IMR-90 (cell line): ENCODE results near the gene TTC29. TPM values are rescaled to one million over a fixed set of nuclear protein-coding genes. Genes with fewer than 3 reads are reported as not detected.

Source experiments
- ATAC-seq: fragments of 200-7000 bp; cut with Tn5 transposase; 2 replicates; pipeline ENCODE4 v1.9.1; 2020; ENCODE audit warnings: low read depth, mild to moderate bottlenecking, moderate library complexity
- BruUV-seq: library from RNA; stranded (reverse); fragments of 400-500 nt; replicated peaks from 2 replicates; lab custom pipeline; 2021; lab: Mats Ljungman, UMichigan
- CTCF ChIA-PET: fragments of 300-600 bp; formaldehyde crosslinking; extraction: SDS; loops from one replicate; lab custom pipeline; 2021; ENCODE audit warnings: antibody characterized with exemption; lab: Yijun Ruan, JAX
- POLR2A ChIA-PET: fragments of 300-600 bp; sonication (Branson Sonifier 250); formaldehyde crosslinking; loops from one replicate; lab custom pipeline; 2022; ENCODE audit warnings: antibody characterized with exemption; ENCODE audit not compliant: unreplicated experiment; lab: Charles Lee
- DNase-seq: peaks from one replicate; pipeline ENCODE4 v3.0.0; 2013
- H2AFZ ChIP-seq: replicated peaks from 2 replicates; pipeline ENCODE3; 2013; ENCODE audit warnings: low read length, mild to moderate bottlenecking; ENCODE audit not compliant: poor library complexity
- H2AK5ac ChIP-seq: 2 replicates; pipeline ENCODE4 v1.6.1; 2013; ENCODE audit warnings: low read depth, low read length, inconsistent platforms
- H2AK9ac ChIP-seq: replicated peaks from 2 replicates; pipeline ENCODE3; 2013; ENCODE audit warnings: mild to moderate bottlenecking, low read depth, low read length, moderate library complexity; ENCODE audit not compliant: poor library complexity
- H2BK120ac ChIP-seq: 2 replicates; pipeline ENCODE4 v1.6.1; 2013; ENCODE audit warnings: low read depth, low read length, inconsistent platforms
- H2BK15ac ChIP-seq: 3 replicates; pipeline ENCODE4 v1.6.1; 2013; ENCODE audit warnings: low read depth, low read length, inconsistent platforms
- H2BK20ac ChIP-seq: 2 replicates; pipeline ENCODE4 v1.6.1; 2013; ENCODE audit warnings: low read depth, mild to moderate bottlenecking, inconsistent platforms, low read length, moderate library complexity
- H2BK5ac ChIP-seq: 2 replicates; pipeline ENCODE4 v1.6.1; 2013; ENCODE audit warnings: mild to moderate bottlenecking, low read depth, low read length, inconsistent platforms; ENCODE audit not compliant: poor library complexity, severe bottlenecking
- H3K14ac ChIP-seq: replicated peaks from 2 replicates; pipeline ENCODE4 v1.6.1; 2013; ENCODE audit warnings: low read depth, low read length, inconsistent platforms
- H3K18ac ChIP-seq: 2 replicates; pipeline ENCODE4 v1.6.1; 2013; ENCODE audit warnings: low read depth, low read length, control low read depth
- H3K23ac ChIP-seq: 2 replicates; pipeline ENCODE4 v1.6.1; 2013; ENCODE audit warnings: low read depth, low read length, inconsistent platforms
- H3K27ac ChIP-seq: 2 replicates; pipeline ENCODE4 v1.5.1; 2013; ENCODE audit warnings: mild to moderate bottlenecking, control low read depth, low read length; ENCODE audit not compliant: insufficient read depth
- H3K27me3 ChIP-seq: 2 replicates; pipeline ENCODE4 v1.6.1; 2013; ENCODE audit warnings: low read length; ENCODE audit not compliant: control insufficient read depth, insufficient read depth
- H3K36me3 ChIP-seq: 2 replicates; pipeline ENCODE4 v1.6.1; 2013; ENCODE audit warnings: low read length, mixed read lengths; ENCODE audit not compliant: control insufficient read depth, insufficient read depth
- H3K4ac ChIP-seq: 2 replicates; pipeline ENCODE4 v1.6.1; 2013; ENCODE audit warnings: low read depth, low read length, inconsistent platforms
- H3K4me1 ChIP-seq: 2 replicates; pipeline ENCODE4 v1.6.1; 2013; ENCODE audit warnings: low read length, mixed read lengths; ENCODE audit not compliant: control insufficient read depth, insufficient read depth
- H3K4me2 ChIP-seq: 2 replicates; pipeline ENCODE4 v1.6.1; 2013; ENCODE audit warnings: low read depth, mild to moderate bottlenecking, control low read depth, low read length, moderate library complexity
- H3K4me3 ChIP-seq: 2 replicates; pipeline ENCODE4 v1.5.1; 2013; ENCODE audit warnings: low read depth, mild to moderate bottlenecking, control low read depth, low read length, moderate library complexity; ENCODE audit not compliant: insufficient read depth
- H3K56ac ChIP-seq: 2 replicates; pipeline ENCODE4 v1.6.1; 2013; ENCODE audit warnings: low read length, inconsistent platforms; ENCODE audit not compliant: insufficient read depth; ENCODE audit errors: extremely low read depth
- H3K79me1 ChIP-seq, 2 experiments: 2 replicates each; pipeline ENCODE4 v1.6.1; 2013; ENCODE audit warnings: low read length in 2 of 2, inconsistent platforms in 1 of 2, low read depth in 1 of 2
- H3K9ac ChIP-seq: 2 replicates; pipeline ENCODE4 v1.6.1; 2013; ENCODE audit warnings: low read depth, low read length, control low read depth
- H3K9me1 ChIP-seq: 2 replicates; pipeline ENCODE4 v1.6.1; 2013; ENCODE audit warnings: low read length, inconsistent platforms; ENCODE audit not compliant: insufficient read depth
- H3K9me3 ChIP-seq: 2 replicates; pipeline ENCODE4 v1.6.1; 2013; ENCODE audit warnings: low read length; ENCODE audit not compliant: control insufficient read depth, insufficient read depth
- H4K20me1 ChIP-seq: 2 replicates; pipeline ENCODE4 v1.6.1; 2013; ENCODE audit warnings: low read length, inconsistent platforms; ENCODE audit not compliant: insufficient read depth
- H4K5ac ChIP-seq: 2 replicates; pipeline ENCODE4 v1.6.1; 2013; ENCODE audit warnings: mild to moderate bottlenecking, low read depth, low read length, control low read depth
- H4K8ac ChIP-seq, 2 experiments: 2 replicates each; pipeline ENCODE4 v1.6.1; 2013; ENCODE audit warnings: low read depth in 2 of 2, low read length in 2 of 2, control low read depth in 1 of 2, inconsistent platforms in 1 of 2
- H4K91ac ChIP-seq: 2 replicates; pipeline ENCODE4 v1.6.1; 2013; ENCODE audit warnings: low read depth, low read length, inconsistent platforms; ENCODE audit not compliant: insufficient read depth
- BHLHE40 ChIP-seq: fragments of 150-350 bp; IDR thresholded peaks from 2 replicates; pipeline ENCODE4 v1.6.1; 2016; ENCODE audit warnings: mild to moderate bottlenecking, low read depth, low read length
- CEBPB ChIP-seq: IDR thresholded peaks from 2 replicates; pipeline ENCODE4 v1.6.1; 2012; ENCODE audit warnings: low read depth, low read length, improper control_type of control experiment
- CHD1 ChIP-seq: IDR thresholded peaks from 2 replicates; pipeline ENCODE4 v1.6.1; 2012; ENCODE audit warnings: low read depth, low read length, improper control_type of control experiment
- CTCF ChIP-seq: conservative IDR thresholded peaks from 2 replicates; pipeline ENCODE4 v1.5.1; 2012; ENCODE audit warnings: mild to moderate bottlenecking, low read depth, low read length, improper control_type of control experiment
- FOS ChIP-seq: fragments of 150-350 bp; IDR thresholded peaks from 2 replicates; pipeline ENCODE4 v1.6.1; 2016; ENCODE audit warnings: low read depth, low read length
- MAFK ChIP-seq: IDR thresholded peaks from 2 replicates; pipeline ENCODE4 v1.6.1; 2012; ENCODE audit warnings: low read depth, low read length, improper control_type of control experiment
- MAZ ChIP-seq: IDR thresholded peaks from 2 replicates; pipeline ENCODE4 v1.6.1; 2012; ENCODE audit warnings: low read depth, mild to moderate bottlenecking, low read length, improper control_type of control experiment, moderate library complexity, borderline replicate concordance
- MXI1 ChIP-seq: IDR thresholded peaks from 2 replicates; pipeline ENCODE4 v1.6.1; 2012; ENCODE audit warnings: low read depth, mild to moderate bottlenecking, low read length, moderate library complexity, borderline replicate concordance
- NFE2L2 ChIP-seq: fragments of 150-350 bp; IDR thresholded peaks from 2 replicates; pipeline ENCODE4 v1.6.1; 2016; ENCODE audit warnings: low read depth, mild to moderate bottlenecking, low read length
- POLR2A ChIP-seq: IDR thresholded peaks from 2 replicates; pipeline ENCODE4 v1.6.1; 2012; ENCODE audit warnings: mild to moderate bottlenecking, low read depth, low read length
- RAD21 ChIP-seq: IDR thresholded peaks from 2 replicates; pipeline ENCODE4 v1.6.1; 2012; ENCODE audit warnings: low read length, improper control_type of control experiment
- RCOR1 ChIP-seq: IDR thresholded peaks from 2 replicates; pipeline ENCODE4 v1.6.1; 2012; ENCODE audit warnings: mild to moderate bottlenecking, low read length, improper control_type of control experiment; ENCODE audit not compliant: insufficient replicate concordance
- RFX5 ChIP-seq: IDR thresholded peaks from 2 replicates; pipeline ENCODE4 v1.8.0; 2012; ENCODE audit warnings: low read depth, mild to moderate bottlenecking, low read length, moderate library complexity
- SMC3 ChIP-seq: fragments of 150-350 bp; IDR thresholded peaks from 2 replicates; pipeline ENCODE4 v1.6.1; 2016; ENCODE audit warnings: low read depth, mild to moderate bottlenecking, antibody characterized with exemption, low read length, moderate library complexity
- USF2 ChIP-seq: fragments of 150-350 bp; IDR thresholded peaks from 2 replicates; pipeline ENCODE4 v1.6.1; 2017; ENCODE audit warnings: mild to moderate bottlenecking, antibody characterized with exemption, low read length, low read depth
- dilution Hi-C: fragments of 300-500 bp; cut with HindIII; formaldehyde crosslinking; loops from one replicate; pipeline ENCODE4 v1.14.3; 2018; ENCODE audit warnings: low sequenced_read_pairs; ENCODE audit not compliant: unreplicated experiment
- in situ Hi-C: fragments of 300-500 bp; cut with MboI; formaldehyde crosslinking; loops from 3 replicates; pipeline ENCODE4 v1.14.3; 2019; ENCODE audit warnings: low sequenced_read_pairs, inconsistent platforms, mixed read lengths
- intact Hi-C: fragments of 100-400 bp; cut with micrococcal nuclease; formaldehyde crosslinking; loops from 2 replicates; pipeline ENCODE4 v1.10.0; 2022
- polyA plus RNA-seq, 3 experiments: library from polyadenylated mRNA; depleted of rRNA; stranded (reverse); fragments of >200 nt; gene quantifications; 2 replicates each; pipeline ENCODE4 v1.2.3, GENCODE V29; 2012; ENCODE audit warnings: low replicate concordance in 1 of 3
- total RNA-seq: library from RNA; depleted of rRNA; stranded (reverse); fragments of >200 nt; gene quantifications from 2 replicates; pipeline ENCODE4 v1.2.3, GENCODE V29; 2012
- TF ChIP-seq, protein P1 (sequence below): fragments of 150-350 bp; IDR thresholded peaks from 2 replicates; pipeline ENCODE4 v1.6.1; 2016; ENCODE audit warnings: low read depth, mild to moderate bottlenecking, low read length, moderate library complexity, borderline replicate concordance

Gene TTC29
- total and polyA plus RNA-seq, 2 of the 4 experiments (the other 2 are of a cell fraction), result not detected

DNA sequence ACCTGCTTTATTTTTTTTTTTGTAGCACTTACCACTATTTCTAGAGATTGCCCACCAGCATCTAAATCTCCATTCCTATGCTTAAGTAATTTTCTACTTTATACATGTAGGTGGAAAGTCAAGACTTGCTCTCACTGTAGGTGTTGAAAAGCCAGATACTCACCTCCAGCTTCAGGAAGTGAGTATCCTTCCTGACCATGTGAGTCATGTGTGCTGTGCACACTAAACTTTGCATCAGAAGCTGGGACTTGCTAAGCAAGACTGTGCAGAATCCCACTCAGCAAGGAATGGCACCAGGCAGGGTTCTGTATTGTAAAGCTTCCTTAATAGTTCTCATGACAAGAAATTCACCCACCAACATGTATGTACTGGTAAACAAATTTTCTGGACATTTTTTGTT, 155.1 kb downstream of the TTC29 start:
- Histone ChIP-seq H2AFZ (no peak overlapping the region), H3K9me1 (no peaks in the 10 kb centered on the region), H3K4me2 (no peak overlapping the region), H3K79me1 (no peaks in the 10 kb centered on the region), H3K4me1 (no peaks in the 10 kb centered on the region), H3K4ac (no peak overlapping the region), H3K4me3 (no peak overlapping the region), H3K27ac (no peak overlapping the region), H3K23ac (no peak overlapping the region), H3K9me3 (no peaks in the 10 kb centered on the region), H3K36me3 (no peaks in the 10 kb centered on the region), H4K91ac (no peak overlapping the region), H2BK120ac (no peak overlapping the region), H3K56ac (no peak overlapping the region), H4K5ac (no peak overlapping the region), H3K18ac (no peak overlapping the region), H3K14ac (no peak overlapping the region), H2AK5ac (no peak overlapping the region), H2AK9ac (no peak overlapping the region), H4K8ac (no peak overlapping the region), H3K9ac (no peak overlapping the region), H3K27me3 (no peaks in the 10 kb centered on the region), H2BK5ac (no peak overlapping the region), H2BK20ac (no peak overlapping the region), H2BK15ac (no peak overlapping the region), H4K20me1 (no peaks in the 10 kb centered on the region)
- ChIA-PET POLR2A (no interaction called here), CTCF (no interaction called here)
- intact Hi-C loops, result no loop called here
- no peak for TF ChIP-seq MAZ
- no peak for TF ChIP-seq USF2
- no peak for TF ChIP-seq POLR2A
- TF ChIP-seq, protein P1, sequence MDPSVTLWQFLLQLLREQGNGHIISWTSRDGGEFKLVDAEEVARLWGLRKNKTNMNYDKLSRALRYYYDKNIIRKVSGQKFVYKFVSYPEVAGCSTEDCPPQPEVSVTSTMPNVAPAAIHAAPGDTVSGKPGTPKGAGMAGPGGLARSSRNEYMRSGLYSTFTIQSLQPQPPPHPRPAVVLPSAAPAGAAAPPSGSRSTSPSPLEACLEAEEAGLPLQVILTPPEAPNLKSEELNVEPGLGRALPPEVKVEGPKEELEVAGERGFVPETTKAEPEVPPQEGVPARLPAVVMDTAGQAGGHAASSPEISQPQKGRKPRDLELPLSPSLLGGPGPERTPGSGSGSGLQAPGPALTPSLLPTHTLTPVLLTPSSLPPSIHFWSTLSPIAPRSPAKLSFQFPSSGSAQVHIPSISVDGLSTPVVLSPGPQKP, result no peak
- no peak for TF ChIP-seq CTCF
- TF ChIP-seq RAD21, result no peak
- TF ChIP-seq RCOR1, result no peak
- no peak for TF ChIP-seq MXI1
- TF ChIP-seq MAFK, result no peak
- TF ChIP-seq CHD1, result no peak
- no peak for TF ChIP-seq BHLHE40
- no peak for TF ChIP-seq RFX5
- TF ChIP-seq CEBPB, result no peak
- TF ChIP-seq FOS, result no peak
- TF ChIP-seq SMC3, result no peak
- no peak for TF ChIP-seq NFE2L2
- dilution Hi-C loops, result no loop called here
- ATAC-seq (no peak), DNase-seq (no peak)
- BruUV-seq, result no TSS peak
- in situ Hi-C loops, result no loop called here
